DMS114 treated with DMSO at 0.1 percent for 48 hours (cell line): Measurements from ENCODE around the gene TARS1.

Experiments used
- DNase-seq: peaks from one replicate; lab custom pipeline; 2025; ENCODE audit not compliant: unreplicated experiment; lab: John Stamatoyannopoulos, UW

Gene TARS1

DNA sequence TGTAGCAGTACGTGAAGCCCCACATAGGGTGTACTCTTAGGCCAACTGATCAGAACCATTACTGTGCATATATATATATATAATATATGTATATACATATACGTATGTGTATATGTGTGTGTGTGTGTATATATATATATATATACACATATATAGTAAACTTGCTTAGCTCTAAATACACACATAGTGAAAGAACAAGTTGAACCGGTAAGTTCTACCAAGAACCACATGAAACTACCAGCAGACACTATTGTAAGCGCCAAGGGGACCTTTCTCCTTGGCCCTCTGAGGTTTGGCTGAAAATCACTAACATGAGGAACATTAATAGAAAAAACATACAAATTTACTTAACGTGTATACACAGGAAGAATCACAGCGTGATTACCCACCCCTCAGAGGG lies 1.8 kb upstream of the TARS1 start:
- DNase-seq: no peak

- no peak for DNase-seq
Measured at GRCh38 chr5:33439905-33440481, 772 bp upstream of the TARS1 start.

- peak; percentile 49 for DNase-seq
Measured at GRCh38 chr5:33441241-33442177, 744 bp downstream of the TARS1 start.

DNA sequence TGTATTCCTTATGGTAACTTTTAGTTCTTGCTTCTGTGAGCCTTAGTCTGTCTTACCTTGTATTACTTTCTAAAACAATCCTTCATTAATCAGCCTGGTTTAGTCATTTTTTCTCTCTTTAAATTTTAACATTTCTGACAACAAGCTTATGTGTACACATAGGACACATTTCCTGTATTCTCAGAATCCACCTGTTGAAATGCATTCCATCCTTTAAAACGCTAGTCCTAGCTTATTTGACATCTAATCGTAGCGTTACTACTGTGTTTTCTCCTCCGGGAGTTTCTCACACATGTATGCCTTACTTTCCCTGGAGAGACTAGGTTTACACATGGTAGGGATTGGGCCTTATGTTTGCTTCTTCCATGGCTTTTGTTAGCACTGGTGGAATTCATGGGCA lies 3.8 kb downstream of the TARS1 start:
- DNase-seq: no peak

- DNase-seq: no peak
Measured at GRCh38 chr5:33445798-33446197, 5.0 kb downstream of the TARS1 start.

DNA sequence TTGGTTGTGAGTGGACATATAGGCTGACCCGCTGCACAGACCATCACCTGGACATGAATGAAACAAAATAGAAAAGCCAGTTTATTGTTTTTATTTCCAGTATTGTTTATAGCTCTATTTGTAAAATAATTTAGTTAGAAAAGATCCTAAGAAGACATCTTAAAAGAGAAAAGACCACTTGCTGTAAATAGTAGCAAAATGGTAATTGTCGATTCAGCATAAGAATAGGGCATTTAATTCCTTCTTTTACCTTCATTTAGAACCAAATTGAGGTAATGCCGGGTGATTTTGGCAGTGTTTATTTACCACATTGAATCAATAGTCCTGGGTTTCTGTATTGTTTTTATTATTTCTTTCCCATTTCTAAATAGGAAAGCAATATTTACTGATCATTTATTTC lies 7.4 kb downstream of the TARS1 start:
- no peak for DNase-seq

- no peak for DNase-seq
Measured at GRCh38 chr5:33457126-33457525, 16.4 kb downstream of the TARS1 start.

- DNase-seq: no peak
Measured at GRCh38 chr5:33457817-33458216, 17.1 kb downstream of the TARS1 start.

- no peak for DNase-seq
Measured at GRCh38 chr5:33460210-33460609, 19.4 kb downstream of the TARS1 start.

GRCh38 chr5:33462456-33462855 lies 21.7 kb downstream of the TARS1 start:
- DNase-seq: no peak

- DNase-seq: no peak
Measured at GRCh38 chr5:33465120-33465519, 24.4 kb downstream of the TARS1 start.

DNA sequence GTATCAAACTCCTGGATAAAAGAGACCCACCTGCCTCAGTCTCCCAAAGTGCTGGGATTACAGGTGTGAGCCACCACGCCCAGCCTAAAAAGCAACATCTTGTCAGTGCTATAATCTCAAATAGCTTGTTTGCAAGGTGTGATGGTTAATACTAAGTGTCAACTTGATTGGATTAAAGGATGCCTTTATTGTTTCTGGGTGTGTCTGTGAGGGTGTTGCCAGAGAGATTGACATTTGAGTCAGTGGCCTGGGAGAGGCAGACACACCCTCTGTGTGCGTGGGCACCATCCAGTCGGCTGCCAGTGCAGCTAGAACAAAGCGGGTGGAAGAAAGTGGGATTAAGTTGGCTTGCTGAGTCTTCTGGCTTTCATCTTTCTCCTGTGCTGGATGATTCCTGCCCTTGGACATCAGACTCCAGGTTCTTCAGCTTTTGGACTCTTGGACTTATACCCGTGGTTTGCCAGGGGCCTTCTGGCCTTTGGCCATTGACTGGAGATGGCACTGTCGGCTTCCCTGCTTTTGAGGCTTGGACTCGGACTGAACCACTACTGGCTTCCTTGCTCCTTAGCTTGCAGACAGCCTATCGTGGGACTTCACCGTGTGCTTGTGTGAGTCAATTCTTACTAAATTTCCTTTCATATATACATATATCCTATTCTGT lies 28.1 kb downstream of the TARS1 start:
- DNase-seq: no peak

DNA sequence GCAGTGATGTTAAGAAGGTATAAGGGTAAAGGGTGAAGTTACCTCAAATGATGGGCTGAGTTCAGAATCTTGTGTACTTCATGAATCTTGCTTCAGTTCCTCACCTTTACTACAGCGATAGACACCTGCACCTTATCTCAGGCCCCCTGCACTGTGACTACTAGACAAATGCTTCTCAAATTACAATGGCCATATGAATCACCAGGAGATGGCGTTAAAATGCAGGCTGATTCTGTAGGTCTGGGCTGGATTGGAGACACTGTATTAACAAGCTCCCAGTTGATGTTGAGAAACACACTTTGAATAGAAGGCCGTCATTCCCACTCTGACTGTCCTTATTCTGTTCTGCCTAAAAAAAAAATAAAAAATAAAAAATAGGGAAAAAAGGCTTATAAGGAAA lies 29.8 kb downstream of the TARS1 start:
- no peak for DNase-seq

DNA sequence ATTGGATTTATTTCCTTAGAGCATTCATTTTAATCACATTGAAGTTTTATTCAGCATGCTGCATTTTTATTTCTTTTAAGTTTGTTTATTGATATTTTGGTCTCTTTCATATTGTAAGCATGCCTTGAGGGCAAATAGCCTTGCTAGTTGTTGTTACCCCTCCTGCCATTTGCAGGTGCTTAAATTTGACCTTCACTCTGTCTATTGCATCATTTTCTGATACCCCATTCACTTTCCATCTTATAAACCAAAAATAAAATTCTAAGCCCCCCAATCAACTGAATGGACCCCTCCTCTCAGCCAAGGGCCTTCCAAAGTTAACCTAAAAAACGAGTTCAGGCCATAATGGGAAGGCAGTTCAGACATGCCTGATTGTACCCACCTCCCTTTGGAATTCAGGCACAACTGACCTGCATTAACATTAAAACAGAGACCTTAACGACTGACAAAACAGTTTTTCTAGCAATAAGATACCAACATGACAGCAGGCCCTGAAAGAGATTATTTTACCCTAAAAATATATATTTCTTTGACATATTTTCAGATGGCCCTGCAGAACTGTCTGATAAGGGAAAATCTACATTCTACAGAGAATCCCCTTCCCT lies 32.1 kb downstream of the TARS1 start:
- no peak for DNase-seq

GRCh38 chr5:33474004-33474403 lies 33.2 kb downstream of the TARS1 start:
- no peak for DNase-seq

DNA sequence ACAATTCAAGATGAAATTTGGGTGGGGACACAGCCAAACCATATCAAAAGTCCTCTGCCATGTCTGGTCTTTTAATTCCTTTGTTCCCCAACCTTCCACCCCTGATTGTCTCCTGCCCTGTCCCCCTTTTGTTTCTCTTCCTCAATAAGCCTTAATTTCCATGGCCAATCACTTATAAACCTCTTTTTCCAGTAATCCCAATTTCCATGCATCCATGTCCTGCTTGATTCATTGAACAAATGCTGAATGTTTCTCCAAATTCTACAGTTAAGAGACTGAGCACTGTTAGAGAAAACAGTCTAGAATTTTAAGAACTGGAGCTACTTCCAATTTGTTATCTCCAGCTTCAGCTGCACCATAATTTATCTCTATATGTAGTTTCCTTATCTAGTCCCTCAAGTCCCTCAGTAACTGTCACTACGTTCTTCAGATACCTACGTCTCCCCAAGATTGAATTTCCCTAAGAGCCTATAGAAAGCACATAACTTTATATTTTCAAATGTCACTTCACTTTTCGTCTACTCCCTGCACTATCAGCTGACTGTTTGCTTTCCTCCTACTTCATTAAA lies 34.2 kb downstream of the TARS1 start:
- no peak for DNase-seq

- no peak for DNase-seq
Measured at GRCh38 chr5:33475706-33476105, 34.9 kb downstream of the TARS1 start.

DNA sequence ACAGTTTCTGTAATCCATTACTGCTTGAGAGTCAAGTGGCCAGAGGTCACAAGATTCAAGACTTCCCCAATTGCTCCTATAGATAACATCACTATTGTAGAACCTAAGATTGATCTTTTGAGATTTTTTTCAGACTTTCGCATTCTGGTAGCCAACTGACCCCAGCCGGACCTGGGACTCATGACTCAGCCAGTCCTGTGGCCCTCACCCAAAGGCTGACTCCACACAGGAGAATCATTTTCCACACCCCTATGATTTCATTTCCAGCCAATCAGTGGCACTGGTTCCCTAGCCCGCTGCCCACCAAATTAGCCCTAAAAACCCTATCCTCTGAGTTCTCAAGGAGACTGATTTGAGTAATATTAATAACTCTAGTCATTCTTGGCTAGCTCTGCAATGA lies 36.2 kb downstream of the TARS1 start:
- no peak for DNase-seq

DNA sequence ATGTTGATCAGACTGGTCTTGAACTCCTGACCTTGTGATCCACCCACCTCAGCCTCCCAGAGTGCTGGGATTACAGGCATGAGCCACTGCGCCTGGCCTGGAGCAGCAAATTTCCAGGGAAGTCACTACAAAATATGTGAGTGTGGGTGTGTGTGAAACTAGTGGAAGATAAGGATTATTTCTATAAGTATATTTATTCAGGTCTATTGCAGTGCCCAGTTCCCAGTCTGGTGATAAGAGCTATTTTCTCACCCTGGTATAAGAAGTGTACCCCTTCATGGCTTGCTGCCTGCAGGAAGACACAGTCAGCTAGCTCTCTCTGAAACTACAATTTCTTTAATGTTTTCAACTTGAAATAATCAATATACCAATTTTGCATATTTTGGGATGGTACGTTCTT lies 37.1 kb downstream of the TARS1 start:
- no peak for DNase-seq

DNA sequence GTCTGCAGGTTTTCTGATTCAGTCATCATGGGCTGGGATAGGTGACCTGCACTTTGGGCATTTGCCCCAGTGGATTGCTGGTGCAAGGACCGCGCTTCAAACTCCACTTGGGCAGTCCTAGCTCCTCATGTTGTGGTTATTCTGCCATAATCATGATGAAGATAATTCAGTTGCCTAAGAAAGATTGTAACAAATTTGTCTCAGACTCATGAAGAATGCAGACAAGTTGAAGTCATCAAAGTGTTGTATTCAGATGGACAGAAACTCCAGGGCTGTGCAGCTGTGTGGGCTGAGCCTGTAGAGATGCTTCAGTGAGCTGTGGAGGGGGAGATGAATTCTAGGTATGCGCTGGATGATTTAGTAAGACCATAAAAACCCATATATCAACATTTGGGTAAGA lies 38.5 kb downstream of the TARS1 start:
- no peak for DNase-seq

DNA sequence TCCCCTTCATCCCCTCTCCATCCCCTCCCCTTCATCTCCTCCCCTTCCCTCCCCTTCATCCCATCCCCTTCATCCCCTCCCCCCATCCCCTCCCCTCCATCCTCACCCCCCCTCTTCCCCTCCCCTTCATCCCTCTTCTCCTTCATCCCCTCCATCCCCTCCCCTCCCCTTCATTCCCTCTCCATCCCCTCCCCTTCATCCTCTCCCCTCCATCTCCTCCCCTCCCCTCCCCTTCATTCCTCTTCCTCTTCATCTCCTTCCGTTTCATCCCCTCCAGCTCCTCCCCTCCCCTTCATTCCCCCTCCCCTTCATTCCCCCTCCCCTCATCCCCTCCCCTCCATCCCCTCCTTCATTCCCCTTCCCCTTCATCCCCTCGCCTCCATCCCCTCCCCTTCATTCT lies 40.1 kb downstream of the TARS1 start:
- DNase-seq: no peak
